22Rv1 (cell line): ENCODE data around the gene B4GALNT2.

Source experiments
- CTCF ChIP-seq: fragments of 450-650 bp; IDR thresholded peaks from 2 replicates; pipeline ENCODE4 v1.5.1; 2017; ENCODE audit warnings: mild to moderate bottlenecking
- ZFX ChIP-seq: fragments of 450-650 bp; IDR thresholded peaks from 2 replicates; pipeline ENCODE4 v1.6.1; 2017; ENCODE audit warnings: antibody characterized with exemption, borderline replicate concordance

- TF ChIP-seq CTCF (no peak), ZFX (no peak)
Observed at GRCh38 chr17:49132317-49132698, 261 bp upstream of the B4GALNT2 start.
